Neural progenitor cell (in vitro differentiated cells): ENCODE measurements around the gene DNAH10.

ENCODE experiments used
- CTCF ChIP-seq: fragments of 200-600 bp; sonication (generic); IDR thresholded peaks from 2 replicates; pipeline ENCODE4 v1.5.1; 2017; ENCODE audit warnings: antibody characterized with exemption, mild to moderate bottlenecking
- EZH2 ChIP-seq: fragments of 200-600 bp; sonication (generic); IDR thresholded peaks from 2 replicates; pipeline ENCODE4 v1.6.1; 2017; ENCODE audit warnings: antibody characterized with exemption, mild to moderate bottlenecking, moderate library complexity
- EZH2phosphoT487 ChIP-seq: fragments of 200-600 bp; sonication (generic); IDR thresholded peaks from 2 replicates; pipeline ENCODE4 v1.6.1; 2017; ENCODE audit warnings: antibody characterized with exemption

- TF ChIP-seq CTCF (no peak), EZH2 (no peak), EZH2phosphoT487 (no peak)
These were observed 162.4 kb downstream of the DNAH10 start for GRCh38 chr12:123924539-123924938.
